ENCODE data around the gene NFATC2IP. TPM values are rescaled to one million over a fixed set of nuclear protein-coding genes. Genes with fewer than 3 reads are reported as not detected.

The NFATC2IP gene
- total RNA-seq, 1 donor from 2014 or later, result 61.0 TPM

- TF ChIP-seq CTCF (IDR thresholded peaks at IDR 0.05; ENCODE audit: unreplicated experiment), result no peak
- Mint-ChIP-seq H3K4me3 (ENCODE audit: unreplicated experiment) (peak overlapping the region; percentile 87), H3K36me3 (ENCODE audit: low read depth, unreplicated experiment) (peaks cover 41% of the 10 kb centered on the region), H3K9me3 (ENCODE audit: unreplicated experiment) (peaks cover 6% of the 10 kb centered on the region), H3K4me1 (ENCODE audit: unreplicated experiment) (peaks cover 3% of the 10 kb centered on the region), H3K27me3 (ENCODE audit: unreplicated experiment) (peaks cover 6% of the 10 kb centered on the region), H3K27ac (ENCODE audit: unreplicated experiment) (peak overlapping the region; percentile 64)
- DNase-seq (ENCODE audit: low spot score), result no peak
These were observed 36.6 kb downstream of the NFATC2IP start for GRCh38 chr16:28987170-28987853.

GRCh38 chr16:28989363-28989762 is 38.6 kb downstream of the NFATC2IP start:
- no peak for DNase-seq (ENCODE audit: low spot score)
- Mint-ChIP-seq H3K27ac (ENCODE audit: unreplicated experiment) (no peak overlapping the region), H3K9me3 (ENCODE audit: unreplicated experiment) (peaks cover 6% of the 10 kb centered on the region), H3K4me1 (ENCODE audit: unreplicated experiment) (peaks cover 3% of the 10 kb centered on the region), H3K4me3 (ENCODE audit: unreplicated experiment) (no peak overlapping the region), H3K36me3 (ENCODE audit: low read depth, unreplicated experiment) (peaks cover 25% of the 10 kb centered on the region), H3K27me3 (ENCODE audit: unreplicated experiment) (peaks cover 3% of the 10 kb centered on the region)
- TF ChIP-seq CTCF (IDR thresholded peaks at IDR 0.05; ENCODE audit: unreplicated experiment), result no peak

- H3K9me3 Mint-ChIP-seq (ENCODE audit: unreplicated experiment), result peaks cover 6% of the 10 kb centered on the region
- TF ChIP-seq CTCF (IDR thresholded peaks at IDR 0.05; ENCODE audit: unreplicated experiment), result no peak
- peaks cover 25% of the 10 kb centered on the region for H3K36me3 Mint-ChIP-seq (ENCODE audit: low read depth, unreplicated experiment)
- H3K27me3 Mint-ChIP-seq (ENCODE audit: unreplicated experiment), result peaks cover 2% of the 10 kb centered on the region
- peak overlapping the region; percentile 17 for H3K27ac Mint-ChIP-seq (ENCODE audit: unreplicated experiment)
- H3K4me3 Mint-ChIP-seq (ENCODE audit: unreplicated experiment), result peak overlapping the region; percentile 31
- peaks cover 3% of the 10 kb centered on the region for H3K4me1 Mint-ChIP-seq (ENCODE audit: unreplicated experiment)
- DNase-seq (ENCODE audit: low spot score), result no peak
These were observed 39.8 kb downstream of the NFATC2IP start for GRCh38 chr16:28990375-28991040.

GRCh38 chr16:28991687-28992086 is 41.0 kb downstream of the NFATC2IP start:
- no peak overlapping the region for H3K27ac Mint-ChIP-seq (ENCODE audit: unreplicated experiment)
- peaks cover 2% of the 10 kb centered on the region for H3K27me3 Mint-ChIP-seq (ENCODE audit: unreplicated experiment)
- H3K36me3 Mint-ChIP-seq (ENCODE audit: low read depth, unreplicated experiment), result peaks cover 25% of the 10 kb centered on the region

More at GRCh38 chr16:28991687-28992086, 41.0 kb downstream of the NFATC2IP start:
- H3K4me1 Mint-ChIP-seq (ENCODE audit: unreplicated experiment), result peaks cover 3% of the 10 kb centered on the region
- no peak overlapping the region for H3K4me3 Mint-ChIP-seq (ENCODE audit: unreplicated experiment)
- no peak for DNase-seq (ENCODE audit: low spot score)
- peaks cover 6% of the 10 kb centered on the region for H3K9me3 Mint-ChIP-seq (ENCODE audit: unreplicated experiment)
- no peak for TF ChIP-seq CTCF (IDR thresholded peaks at IDR 0.05; ENCODE audit: unreplicated experiment)
